GM19193 (cell line): Measurements from ENCODE around the gene PFKFB2.

Source experiments
- POLR2A ChIP-seq: IDR thresholded peaks from 4 replicates; pipeline ENCODE4 v1.6.1; 2011; ENCODE audit not compliant: insufficient read depth, insufficient read length; ENCODE audit errors: extremely low read depth

PFKFB2 gene

DNA sequence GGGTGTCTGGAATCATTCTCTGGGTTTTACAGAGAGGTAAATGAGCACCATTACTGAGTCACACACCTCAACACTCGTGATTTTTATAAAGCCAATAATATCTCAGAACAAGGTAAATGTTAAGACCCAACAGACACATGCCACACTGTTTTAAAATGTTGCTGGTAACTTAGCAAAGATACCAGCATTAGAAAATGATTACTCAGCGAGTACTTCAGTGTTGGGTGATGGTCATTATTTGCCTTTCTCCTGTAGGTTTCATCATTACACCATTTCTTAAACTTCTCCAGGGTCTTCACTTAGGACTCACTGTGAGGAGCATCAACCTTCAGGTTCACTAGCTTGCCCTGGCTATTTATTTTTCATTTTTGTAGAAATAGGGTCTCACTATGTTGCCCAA lies 28.7 kb downstream of the PFKFB2 start:
- no peak for TF ChIP-seq POLR2A

DNA sequence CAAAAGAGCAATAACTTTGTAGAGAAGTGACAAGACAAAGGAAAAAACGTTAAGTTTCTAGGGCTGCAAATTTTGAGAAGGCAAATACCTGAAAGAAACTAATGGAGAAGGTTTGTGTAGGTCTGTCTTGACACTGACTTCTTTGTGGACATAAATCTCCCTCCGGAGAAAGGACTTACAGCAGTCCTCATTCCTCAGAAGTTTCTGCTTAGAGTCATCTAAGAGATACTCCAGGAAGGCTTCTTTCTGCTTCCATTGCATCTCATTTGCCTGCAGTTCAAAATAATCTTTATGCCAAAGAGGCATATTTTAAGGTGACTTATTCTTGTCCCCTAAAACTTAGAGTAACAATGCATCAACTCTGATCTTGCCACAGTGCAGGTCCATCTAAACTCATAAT lies 31.2 kb downstream of the PFKFB2 start:
- no peak for TF ChIP-seq POLR2A

DNA sequence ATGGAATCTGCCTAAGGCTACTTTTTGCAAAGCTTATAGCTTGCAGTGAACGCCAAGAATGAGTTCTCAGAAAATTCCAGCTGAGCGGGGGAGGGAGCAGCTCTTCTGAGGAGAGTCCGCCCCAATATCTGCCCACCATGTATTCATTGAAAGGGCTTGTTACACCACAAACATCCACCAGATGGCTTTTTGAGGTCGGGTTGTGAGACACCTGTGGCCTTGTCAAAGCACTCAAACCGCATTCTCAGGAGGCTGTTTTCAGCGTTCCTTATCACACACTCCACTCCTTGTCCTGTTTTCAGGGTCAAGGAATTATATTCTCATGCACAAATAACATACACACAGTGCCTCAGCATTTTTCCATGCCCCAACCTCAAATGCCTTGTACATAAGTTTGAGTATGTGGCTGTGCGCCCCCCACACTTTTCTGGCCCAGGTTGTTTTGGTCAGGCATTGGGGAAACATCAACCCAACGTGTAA lies 31.7 kb downstream of the PFKFB2 start:
- TF ChIP-seq POLR2A = no peak

DNA sequence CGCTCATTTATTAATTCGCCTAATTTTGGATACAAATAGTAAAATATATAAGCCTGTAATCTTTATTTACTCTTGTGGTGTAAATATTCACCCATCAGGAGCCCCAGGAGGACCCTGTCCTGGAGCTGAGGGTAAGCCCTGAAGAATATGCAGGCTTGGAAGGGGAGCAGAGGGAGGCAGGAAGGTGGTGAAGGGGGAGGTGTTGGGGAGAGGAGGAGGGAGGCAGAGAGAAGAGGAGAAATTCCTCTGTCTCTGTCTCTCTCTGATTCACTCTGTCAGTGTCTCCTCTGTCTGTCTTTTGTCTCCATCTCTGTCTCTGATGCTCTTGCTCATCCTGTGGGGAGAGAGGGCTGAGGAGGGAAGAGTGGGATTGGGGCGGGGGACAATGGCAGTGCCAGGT lies 32.8 kb downstream of the PFKFB2 start:
- TF ChIP-seq POLR2A = no peak

DNA sequence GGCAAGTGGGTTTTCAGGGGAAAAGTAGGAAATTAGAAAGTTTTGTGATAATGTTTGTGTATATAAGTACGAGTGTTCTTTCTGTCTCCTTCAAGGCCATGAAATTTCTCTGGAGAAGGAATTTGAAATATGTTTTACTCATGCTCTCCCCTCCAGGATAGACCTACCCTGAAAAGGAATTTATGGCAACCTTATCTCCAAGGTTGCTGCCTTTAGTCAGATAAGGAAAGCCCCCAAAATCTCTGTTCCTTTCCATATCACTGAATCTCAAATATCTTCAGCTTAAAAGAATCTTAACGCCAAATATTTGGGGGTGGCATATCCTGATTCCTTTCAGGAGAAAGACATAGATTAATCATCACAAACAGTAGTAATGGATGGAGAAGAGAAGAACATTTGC lies 35.1 kb downstream of the PFKFB2 start:
- no peak for TF ChIP-seq POLR2A

DNA sequence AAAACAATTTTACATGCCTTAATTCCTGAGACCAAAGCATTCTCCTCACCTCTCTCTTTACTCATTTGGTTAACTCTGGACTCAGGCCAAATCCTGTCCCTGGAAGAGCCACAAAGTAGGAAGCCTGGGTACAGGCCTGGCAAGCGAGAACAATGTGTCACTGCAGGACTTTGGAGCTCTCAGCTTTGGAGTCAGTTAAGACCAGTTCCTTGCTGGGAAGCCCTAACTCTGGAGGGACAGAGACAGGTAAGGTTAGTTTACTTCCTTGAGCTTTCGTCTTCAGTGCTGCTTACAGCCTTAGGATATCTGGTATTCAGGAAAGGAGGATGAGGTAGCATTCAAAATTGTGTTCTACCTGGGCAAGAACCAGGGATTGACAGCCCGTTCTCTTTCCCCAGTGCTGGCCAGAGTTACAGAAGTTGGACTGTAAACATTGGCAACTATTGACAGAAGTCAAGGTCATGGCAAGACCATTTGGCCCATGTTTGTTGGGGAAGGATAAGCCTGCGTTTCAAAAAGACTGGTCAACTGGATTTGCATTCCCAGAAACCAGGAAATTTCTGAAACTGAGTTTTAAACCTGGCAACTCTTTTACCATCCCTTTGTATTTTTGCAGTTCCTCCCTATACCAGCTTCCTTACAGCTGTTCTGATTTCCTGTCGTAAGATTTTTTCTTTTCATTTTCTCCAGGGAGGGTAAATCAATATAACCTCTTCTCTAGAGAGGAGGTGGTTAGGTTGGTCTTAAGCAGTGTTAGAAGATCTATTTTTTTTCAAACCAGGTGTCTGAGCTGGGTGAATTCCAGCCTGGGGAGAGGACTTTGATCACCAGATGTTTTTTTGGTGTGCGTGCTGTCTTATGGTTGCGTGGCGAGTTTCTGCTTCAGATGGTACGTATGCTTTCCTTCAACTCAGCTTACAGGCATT lies 35.9 kb downstream of the PFKFB2 start, which contains the start of gene C4BPB:
TSS of gene C4BPB (plus strand) at position 160 of the 926 bp plus-strand sequence. CDS start at position 832, 672 bp downstream.
- TF ChIP-seq POLR2A = no peak

DNA sequence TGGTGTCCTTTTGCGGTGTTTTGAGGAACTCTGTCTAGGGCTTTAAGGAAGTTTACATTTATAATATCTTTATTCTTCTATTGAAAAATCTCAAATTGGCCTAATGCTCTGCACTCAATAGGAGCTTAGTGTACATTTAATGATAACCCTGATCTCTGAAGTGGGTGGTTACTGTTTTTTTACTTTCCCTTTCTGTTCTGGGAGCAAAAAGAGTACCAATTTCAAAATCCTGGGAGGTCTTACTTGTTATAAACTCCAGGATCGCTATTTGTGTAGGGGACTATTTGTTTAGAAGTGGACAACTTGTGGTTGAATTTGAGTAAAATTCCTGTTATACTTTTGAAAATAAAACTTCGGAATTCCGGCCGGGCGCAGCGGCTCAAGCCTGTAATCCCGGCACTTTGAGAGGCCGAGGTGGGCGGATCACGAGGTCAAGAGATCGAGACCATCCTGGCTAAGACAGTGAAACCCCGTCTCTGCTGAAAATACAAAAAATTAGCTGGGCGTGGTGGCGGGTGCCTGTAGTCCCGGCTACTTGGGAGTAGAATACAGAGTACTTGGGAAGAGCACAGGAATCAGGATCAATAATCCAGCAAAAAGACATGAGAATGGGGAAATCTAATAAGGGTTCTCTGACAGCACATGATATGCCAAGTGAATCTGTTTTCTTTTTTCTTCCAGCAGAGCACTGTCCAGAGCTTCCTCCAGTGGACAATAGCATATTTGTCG lies 36.7 kb downstream of the PFKFB2 start:
- no peak for TF ChIP-seq POLR2A

DNA sequence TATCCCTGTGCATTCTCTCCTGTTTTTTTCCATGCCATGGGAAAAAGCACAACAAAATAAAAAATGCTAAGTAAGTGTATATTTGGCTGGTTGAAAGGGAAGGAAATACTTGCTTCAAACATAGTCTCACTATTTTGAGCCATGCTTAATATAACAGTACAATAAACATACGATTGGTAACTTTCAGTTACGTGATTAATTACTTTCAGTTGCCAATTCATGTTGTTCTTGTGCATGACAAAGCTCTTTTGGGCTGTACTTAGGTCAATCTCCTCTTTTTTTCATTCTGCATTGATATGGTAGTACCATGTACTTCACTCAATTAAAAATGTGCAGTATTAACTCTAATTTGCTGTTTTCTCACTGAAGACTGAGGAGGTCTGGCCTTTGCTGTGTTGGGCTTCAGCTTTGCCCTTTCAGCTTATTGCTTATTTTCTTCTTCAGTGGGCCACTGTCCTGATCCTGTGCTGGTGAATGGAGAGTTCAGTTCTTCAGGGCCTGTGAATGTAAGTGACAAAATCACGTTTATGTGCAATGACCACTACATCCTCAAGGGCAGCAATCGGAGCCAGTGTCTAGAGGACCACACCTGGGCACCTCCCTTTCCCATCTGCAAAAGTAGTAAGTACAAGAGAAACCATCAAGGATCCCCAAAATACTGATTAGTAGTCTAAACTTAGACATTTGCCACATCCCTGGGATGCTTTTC lies 38.3 kb downstream of the PFKFB2 start:
- no peak for TF ChIP-seq POLR2A

DNA sequence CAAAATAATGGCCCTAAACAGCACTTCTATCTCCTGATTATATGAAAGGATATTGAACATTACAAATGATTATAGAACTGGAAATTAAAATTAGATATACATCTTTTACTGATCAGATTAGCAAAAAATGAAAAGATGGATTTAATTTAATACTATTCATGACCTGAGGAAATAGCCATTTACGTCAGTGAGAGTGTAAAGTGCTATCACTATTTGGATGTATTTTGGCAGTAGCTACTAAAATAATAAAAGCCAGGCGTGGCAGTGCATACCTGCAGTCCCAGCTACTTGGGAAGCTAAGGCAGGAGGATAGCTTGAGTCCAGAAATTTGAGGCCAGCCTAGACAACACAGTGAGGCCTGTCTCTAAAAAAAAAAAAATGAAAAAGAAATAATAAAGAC lies 40.9 kb downstream of the PFKFB2 start:
- no peak for TF ChIP-seq POLR2A

DNA sequence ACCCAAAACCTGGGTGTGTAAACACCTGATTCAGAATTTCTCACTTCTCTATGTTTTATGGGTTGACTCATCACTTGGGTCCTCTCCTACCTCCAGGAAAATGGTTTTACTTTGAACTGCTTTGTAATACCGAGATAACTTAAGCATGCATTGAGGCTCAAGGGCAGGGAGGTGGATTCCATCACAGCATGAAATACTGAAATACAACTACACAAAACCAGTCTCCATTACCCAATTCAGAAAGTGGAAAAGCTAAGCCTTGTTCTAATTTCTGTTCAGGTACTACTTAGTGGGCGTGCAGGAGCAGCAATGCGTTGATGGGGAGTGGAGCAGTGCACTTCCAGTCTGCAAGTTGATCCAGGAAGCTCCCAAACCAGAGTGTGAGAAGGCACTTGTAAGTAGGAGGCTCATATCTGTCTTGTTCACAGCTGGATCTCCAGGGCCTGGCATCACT lies 44.8 kb downstream of the PFKFB2 start:
- TF ChIP-seq POLR2A = no peak

DNA sequence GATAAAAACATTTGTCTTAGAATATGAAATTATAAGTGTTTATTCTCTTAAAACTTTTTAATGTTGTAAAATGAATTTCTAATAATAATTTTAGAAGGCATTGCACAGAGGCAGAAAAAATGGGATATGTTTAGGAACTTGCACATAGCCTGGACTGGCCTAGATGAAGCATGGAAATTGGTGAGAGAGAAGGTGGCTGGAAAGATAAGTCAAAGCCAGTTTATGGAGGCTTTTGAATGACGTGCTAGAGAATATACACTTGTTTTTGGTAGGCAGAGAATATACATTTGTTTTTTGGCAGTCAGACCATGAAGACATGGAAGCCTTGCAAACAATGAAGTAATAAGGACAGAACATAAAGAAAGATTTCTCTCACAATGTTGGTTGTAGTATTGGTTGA lies 48.6 kb downstream of the PFKFB2 start:
- TF ChIP-seq POLR2A = no peak

DNA sequence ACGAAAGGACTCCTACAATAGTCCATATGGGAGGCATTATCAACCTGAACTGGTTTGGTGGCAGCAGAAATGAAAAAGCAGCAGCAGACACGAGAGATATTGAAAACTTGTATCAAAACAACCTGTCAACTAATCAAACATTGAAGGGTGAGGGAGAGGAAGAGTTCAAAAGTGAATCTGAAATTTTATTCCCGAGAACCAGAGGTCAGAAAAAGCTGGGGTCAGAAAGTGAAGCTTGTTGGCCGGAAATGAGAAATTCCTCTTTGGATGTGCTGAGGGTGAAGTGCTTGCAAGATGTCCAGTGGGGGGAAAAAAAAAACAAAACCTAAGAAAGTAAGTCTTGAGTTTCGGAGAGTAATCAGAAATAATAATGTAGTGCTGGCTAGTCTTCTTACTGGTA lies 49.1 kb downstream of the PFKFB2 start:
- no peak for TF ChIP-seq POLR2A

DNA sequence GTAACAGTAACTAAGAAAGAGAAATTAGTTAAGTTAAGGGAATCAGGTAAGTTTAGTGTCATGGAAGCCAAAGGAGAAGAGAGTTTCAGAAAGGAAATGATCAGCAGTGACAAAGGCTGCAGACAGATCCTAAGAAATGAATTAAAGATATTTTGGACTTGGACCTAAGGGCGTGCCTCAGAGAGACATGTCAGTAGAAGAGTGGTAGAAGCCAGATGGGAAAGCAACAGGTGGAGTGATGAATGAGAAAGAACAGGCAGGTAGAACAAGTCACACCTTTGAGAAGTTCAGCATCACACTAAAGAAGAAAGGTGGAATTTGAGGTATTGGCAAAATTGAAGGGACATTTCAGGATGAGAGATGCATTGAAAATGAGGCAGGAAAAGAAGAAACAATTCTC lies 49.6 kb downstream of the PFKFB2 start:
- TF ChIP-seq POLR2A = no peak

DNA sequence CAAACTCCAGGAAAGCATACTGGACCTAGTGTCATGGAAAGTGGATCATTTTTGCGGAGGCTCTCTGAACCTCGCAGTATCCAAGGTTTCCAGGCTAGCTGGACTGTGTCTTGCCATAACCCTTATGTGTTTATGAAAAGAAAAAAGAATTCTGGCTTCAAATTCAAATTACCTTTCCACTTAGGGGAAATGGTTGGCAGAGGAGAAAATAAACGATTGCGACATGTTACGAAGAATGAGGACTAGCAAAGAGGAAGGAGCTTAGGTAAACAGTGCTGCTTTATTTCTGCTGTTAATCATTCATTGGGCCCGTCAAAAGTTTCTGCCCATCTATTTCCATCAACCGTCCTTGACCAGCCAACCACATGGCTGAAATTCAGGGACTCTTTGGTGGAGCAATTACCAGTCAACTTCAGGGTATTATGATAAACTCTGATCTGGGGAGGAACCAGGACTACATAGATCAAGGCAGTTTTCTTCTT lies 50.9 kb downstream of the PFKFB2 start, which contains the start of gene C4BPA:
TSS of gene C4BPA (plus strand) at position 342 of the 482 bp plus-strand sequence. CDS start 8,793 bp downstream, outside the sequence.
- TF ChIP-seq POLR2A = no peak

DNA sequence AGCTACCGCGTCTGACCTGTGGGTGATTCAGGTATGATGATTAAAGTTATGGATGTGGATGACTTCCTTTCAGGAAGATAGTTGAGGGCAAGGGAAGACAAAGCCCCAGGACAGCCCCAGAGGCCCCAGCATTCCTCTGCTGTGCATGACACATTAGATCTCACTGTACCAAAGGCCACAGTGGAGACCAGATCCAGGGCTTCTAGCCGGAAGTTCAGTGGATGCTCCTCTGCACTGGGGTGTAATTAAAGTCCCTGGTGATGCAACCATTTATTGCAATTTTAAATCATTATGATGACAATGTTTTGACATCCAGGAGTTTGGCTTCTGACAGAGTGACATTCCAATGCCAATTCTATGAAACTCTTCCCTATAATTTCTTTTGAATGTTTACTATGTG lies 55.9 kb downstream of the PFKFB2 start:
- TF ChIP-seq POLR2A = no peak
